Colonic mucosa (tissue), 4 donors: Measurements from ENCODE around the gene DGCR2. TPM values are rescaled to one million over a fixed set of nuclear protein-coding genes. Genes with fewer than 3 reads are reported as not detected.
"Not testable (repeated sequence)": the region's sequence is repeated elsewhere in the genome, so short reads cannot be mapped to it uniquely, and the experiment has no call there.

Experiments
- DNase-seq: peaks from one replicate; pipeline ENCODE4 v3.0.0-alpha.2; 2020
- H3K27ac ChIP-seq: fragments of 200-600 bp; one replicate; pipeline ENCODE4 v1.8.0; 2021
- H3K27me3 ChIP-seq: fragments of 200-600 bp; one replicate; pipeline ENCODE4 v1.8.0; 2021
- H3K36me3 ChIP-seq: fragments of 200-600 bp; one replicate; pipeline ENCODE4 v1.8.0; 2021
- H3K4me1 ChIP-seq: fragments of 200-600 bp; one replicate; pipeline ENCODE4 v1.8.0; 2021; ENCODE audit warnings: mild to moderate bottlenecking
- H3K4me3 ChIP-seq: fragments of 200-600 bp; one replicate; pipeline ENCODE4 v1.8.0; 2021
- H3K9ac ChIP-seq, 2 donors: one replicate each; pipeline ENCODE4 v1.7.0; 2013; ENCODE audit warnings: control low read depth in 2 of 2, low read depth in 2 of 2, low read length in 2 of 2
- H3K9me3 ChIP-seq: fragments of 200-600 bp; one replicate; pipeline ENCODE4 v1.8.0; 2021
- CTCF ChIP-seq: fragments of 200-600 bp; IDR thresholded peaks from one replicate; pipeline ENCODE4 v1.8.0; 2022; ENCODE audit warnings: antibody characterized with exemption, mild to moderate bottlenecking
- intact Hi-C: fragments of 100-400 bp; cut with DNase I; formaldehyde crosslinking; loops from one replicate; pipeline ENCODE4 v1.14.1; 2022
- total RNA-seq, 2 donors: library from RNA; stranded (reverse); fragmentation: NEBNext Ultra II Directional in 1 of 2; extraction: Animal tissue kit (Norgen Biotek cat#: 25700) in 1 of 2; gene quantifications; one replicate each; pipeline ENCODE4 v1.2.1, GENCODE V29; 2021
- donor health status: healthy.
- donor health status: DM: no; HTN: no; CAD: no.
- donor health status: DM: no; HTN: no; CAD: no.

DGCR2 gene
- total RNA-seq, 2 donors from 2014 or later = 71.6 to 82.5 TPM

GRCh38 chr22:19030226-19030888 is 91.9 kb downstream of the DGCR2 start:
- DNase-seq, H3K9me3 ChIP-seq, H3K27me3 ChIP-seq, H3K4me3 ChIP-seq, intact Hi-C loops, H3K9ac ChIP-seq, H3K36me3 ChIP-seq, H3K27ac ChIP-seq, H3K4me1 ChIP-seq: not testable (repeated sequence)

GRCh38 chr22:19029113-19030103 is 92.8 kb downstream of the DGCR2 start:
- H3K27me3 ChIP-seq, H3K4me3 ChIP-seq, DNase-seq, H3K36me3 ChIP-seq, H3K4me1 ChIP-seq, H3K27ac ChIP-seq, H3K9me3 ChIP-seq, H3K9ac ChIP-seq, intact Hi-C loops: not testable (repeated sequence)

- H3K4me3 ChIP-seq, H3K36me3 ChIP-seq, H3K9me3 ChIP-seq, H3K9ac ChIP-seq, H3K27ac ChIP-seq, intact Hi-C loops, H3K4me1 ChIP-seq, H3K27me3 ChIP-seq, DNase-seq: not testable (repeated sequence)
Observed at GRCh38 chr22:19028060-19028455, 94.2 kb downstream of the DGCR2 start.

- H3K9ac ChIP-seq, H3K4me1 ChIP-seq, H3K27ac ChIP-seq, H3K4me3 ChIP-seq, DNase-seq, H3K36me3 ChIP-seq, intact Hi-C loops, H3K9me3 ChIP-seq, H3K27me3 ChIP-seq: not testable (repeated sequence)
Observed at GRCh38 chr22:19027371-19028059, 94.7 kb downstream of the DGCR2 start.

- H3K27me3 ChIP-seq, H3K4me1 ChIP-seq, H3K4me3 ChIP-seq, intact Hi-C loops, H3K36me3 ChIP-seq, H3K9me3 ChIP-seq, DNase-seq, H3K27ac ChIP-seq, H3K9ac ChIP-seq: not testable (repeated sequence)
Observed at GRCh38 chr22:19026080-19026479, 96.1 kb downstream of the DGCR2 start.

- H3K27me3 ChIP-seq, H3K9ac ChIP-seq, H3K27ac ChIP-seq, H3K9me3 ChIP-seq, intact Hi-C loops, DNase-seq, H3K36me3 ChIP-seq, H3K4me1 ChIP-seq, H3K4me3 ChIP-seq: not testable (repeated sequence)
Observed at GRCh38 chr22:19024956-19025489, 97.2 kb downstream of the DGCR2 start.

GRCh38 chr22:19023931-19024330 is 98.3 kb downstream of the DGCR2 start:
- H3K27me3 ChIP-seq, H3K36me3 ChIP-seq, H3K4me3 ChIP-seq, H3K27ac ChIP-seq, intact Hi-C loops, H3K4me1 ChIP-seq, DNase-seq, H3K9me3 ChIP-seq, H3K9ac ChIP-seq: not testable (repeated sequence)

GRCh38 chr22:19022755-19023154 is 99.5 kb downstream of the DGCR2 start:
- no peak for TF ChIP-seq CTCF
- no peak for DNase-seq
- H3K36me3 ChIP-seq = no peaks in the 10 kb centered on the region
- intact Hi-C loops = no loop called here
- no peak overlapping the region for H3K27ac ChIP-seq
- H3K4me1 ChIP-seq = no peaks in the 10 kb centered on the region
- H3K9ac ChIP-seq = no peak overlapping the region
- H3K9me3 ChIP-seq = no peaks in the 10 kb centered on the region
- H3K27me3 ChIP-seq = no peaks in the 10 kb centered on the region
- no peak overlapping the region for H3K4me3 ChIP-seq
